ENCODE results near the gene RPP21.

DNA sequence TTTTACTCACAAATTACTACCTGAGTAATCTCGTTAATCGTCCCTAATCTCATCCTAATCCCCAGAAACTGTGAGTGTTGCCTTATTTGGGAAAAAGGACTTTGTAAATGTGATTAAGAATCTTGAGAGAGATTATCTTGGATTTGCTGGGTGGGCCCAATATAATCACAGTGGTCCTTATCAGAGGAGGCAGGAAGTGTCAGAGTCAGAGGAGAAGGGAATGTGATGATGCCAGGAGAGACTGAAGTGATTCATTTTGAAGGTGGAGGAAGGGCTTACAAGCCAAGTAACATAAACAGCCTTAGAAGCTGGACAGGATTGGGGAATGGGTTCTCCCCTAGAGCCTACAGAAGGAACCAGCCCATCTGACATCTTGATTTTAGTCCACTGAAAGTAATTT is 16.7 kb downstream of the RPP21 start:
- TF ChIP-seq, protein P1, sequence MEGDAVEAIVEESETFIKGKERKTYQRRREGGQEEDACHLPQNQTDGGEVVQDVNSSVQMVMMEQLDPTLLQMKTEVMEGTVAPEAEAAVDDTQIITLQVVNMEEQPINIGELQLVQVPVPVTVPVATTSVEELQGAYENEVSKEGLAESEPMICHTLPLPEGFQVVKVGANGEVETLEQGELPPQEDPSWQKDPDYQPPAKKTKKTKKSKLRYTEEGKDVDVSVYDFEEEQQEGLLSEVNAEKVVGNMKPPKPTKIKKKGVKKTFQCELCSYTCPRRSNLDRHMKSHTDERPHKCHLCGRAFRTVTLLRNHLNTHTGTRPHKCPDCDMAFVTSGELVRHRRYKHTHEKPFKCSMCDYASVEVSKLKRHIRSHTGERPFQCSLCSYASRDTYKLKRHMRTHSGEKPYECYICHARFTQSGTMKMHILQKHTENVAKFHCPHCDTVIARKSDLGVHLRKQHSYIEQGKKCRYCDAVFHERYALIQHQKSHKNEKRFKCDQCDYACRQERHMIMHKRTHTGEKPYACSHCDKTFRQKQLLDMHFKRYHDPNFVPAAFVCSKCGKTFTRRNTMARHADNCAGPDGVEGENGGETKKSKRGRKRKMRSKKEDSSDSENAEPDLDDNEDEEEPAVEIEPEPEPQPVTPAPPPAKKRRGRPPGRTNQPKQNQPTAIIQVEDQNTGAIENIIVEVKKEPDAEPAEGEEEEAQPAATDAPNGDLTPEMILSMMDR (IDR thresholded peaks at IDR 0.05): no peak
- TF ChIP-seq POLR2A (IDR thresholded peaks at IDR 0.05): no peak
